Natural killer cell (primary cell): ENCODE results near the gene MYO7B. TPM values are rescaled to one million over a fixed set of nuclear protein-coding genes. Genes with fewer than 3 reads are reported as not detected.

ENCODE experiments used
- ATAC-seq, 3 donors: fragments of 150-1000 bp in 2 of 3; fragments of 200-7000 bp in 1 of 3; cut with Tn5 transposase; 1 replicate in 1 of 3; 2 replicates in 2 of 3; pipeline ENCODE4 v1.10.0; 2021; ENCODE audit warnings: mild to moderate bottlenecking in 2 of 3, moderate library complexity in 2 of 3
- DNase-seq, 2 donors: peaks; one replicate each; pipeline versions ENCODE4 v3.0.0 to v3.0.0-alpha.2; 2013 to 2021; ENCODE audit warnings: mixed read lengths in 1 of 2
- H3K27ac ChIP-seq: one replicate; pipeline ENCODE4 v1.5.1; 2013; ENCODE audit warnings: mild to moderate bottlenecking, low read length
- H3K27me3 ChIP-seq: one replicate; pipeline ENCODE4 v1.6.1; 2013; ENCODE audit warnings: low read length; ENCODE audit not compliant: control insufficient read depth, insufficient read depth
- H3K36me3 ChIP-seq: one replicate; pipeline ENCODE4 v1.6.1; 2013; ENCODE audit warnings: low read length; ENCODE audit not compliant: control insufficient read depth, insufficient read depth
- H3K4me1 ChIP-seq: one replicate; pipeline ENCODE4 v1.6.1; 2013; ENCODE audit warnings: low read length; ENCODE audit not compliant: control insufficient read depth, insufficient read depth
- H3K4me3 ChIP-seq: one replicate; pipeline ENCODE4 v1.5.1; 2013; ENCODE audit warnings: low read length
- H3K9me3 ChIP-seq: one replicate; pipeline ENCODE4 v1.6.1; 2013; ENCODE audit warnings: low read length; ENCODE audit not compliant: control insufficient read depth, insufficient read depth
- H3K27ac Mint-ChIP-seq, 2 donors: one replicate each; pipeline ENCODE4 v1.8.0; 2022; ENCODE audit warnings: mild to moderate bottlenecking in 2 of 2, mixed read lengths in 2 of 2, moderate library complexity in 1 of 2
- H3K27me3 Mint-ChIP-seq, 2 donors: one replicate each; pipeline ENCODE4 v1.8.0; 2022; ENCODE audit warnings: low read depth in 2 of 2, mixed read lengths in 2 of 2
- H3K36me3 Mint-ChIP-seq: one replicate; pipeline ENCODE4 v1.8.0; 2022; ENCODE audit warnings: mixed read lengths
- H3K4me1 Mint-ChIP-seq, 2 donors: one replicate each; pipeline ENCODE4 v1.8.0; 2022; ENCODE audit warnings: mixed read lengths in 2 of 2
- H3K4me3 Mint-ChIP-seq: one replicate; pipeline ENCODE4 v1.8.0; 2022; ENCODE audit warnings: mild to moderate bottlenecking, moderate library complexity, mixed read lengths
- H3K9me3 Mint-ChIP-seq, 2 donors: one replicate each; pipeline ENCODE4 v1.8.0; 2022; ENCODE audit warnings: mixed read lengths in 2 of 2
- WGBS: methylation state at CpG from one replicate; pipeline ENCODE4 v1.1.7; 2013; ENCODE audit warnings: missing lambda C conversion rate; ENCODE audit not compliant: insufficient coverage; 5-methylcytosine and 5-hydroxymethylcytosine counted together
- intact Hi-C: fragments of 100-400 bp; cut with micrococcal nuclease; formaldehyde crosslinking; loops from one replicate; pipeline ENCODE4 v1.14.2; 2022
- total RNA-seq, 4 donors: library from RNA; stranded (reverse); fragments of 120-200 nt in 1 of 4; gene quantifications; one replicate each; pipeline versions ENCODE4 v1.2.3 to v1.2.4, GENCODE V29; 2013 to 2022
- TF ChIP-seq, protein P1 (sequence below): fragments of 200-600 bp; IDR thresholded peaks from one replicate; pipeline ENCODE4 v1.8.0; 2022; ENCODE audit warnings: antibody characterized with exemption

Gene MYO7B
- total RNA-seq, 3 donors from 2014 or later (not counting 1 experiment from before 2014, with no cell fraction given): 0.14 to 0.45 (median 0.25) TPM

GRCh38 chr2:127597984-127598380 is 62.5 kb downstream of the MYO7B start:
- no peak for ATAC-seq
- TF ChIP-seq, protein P1, sequence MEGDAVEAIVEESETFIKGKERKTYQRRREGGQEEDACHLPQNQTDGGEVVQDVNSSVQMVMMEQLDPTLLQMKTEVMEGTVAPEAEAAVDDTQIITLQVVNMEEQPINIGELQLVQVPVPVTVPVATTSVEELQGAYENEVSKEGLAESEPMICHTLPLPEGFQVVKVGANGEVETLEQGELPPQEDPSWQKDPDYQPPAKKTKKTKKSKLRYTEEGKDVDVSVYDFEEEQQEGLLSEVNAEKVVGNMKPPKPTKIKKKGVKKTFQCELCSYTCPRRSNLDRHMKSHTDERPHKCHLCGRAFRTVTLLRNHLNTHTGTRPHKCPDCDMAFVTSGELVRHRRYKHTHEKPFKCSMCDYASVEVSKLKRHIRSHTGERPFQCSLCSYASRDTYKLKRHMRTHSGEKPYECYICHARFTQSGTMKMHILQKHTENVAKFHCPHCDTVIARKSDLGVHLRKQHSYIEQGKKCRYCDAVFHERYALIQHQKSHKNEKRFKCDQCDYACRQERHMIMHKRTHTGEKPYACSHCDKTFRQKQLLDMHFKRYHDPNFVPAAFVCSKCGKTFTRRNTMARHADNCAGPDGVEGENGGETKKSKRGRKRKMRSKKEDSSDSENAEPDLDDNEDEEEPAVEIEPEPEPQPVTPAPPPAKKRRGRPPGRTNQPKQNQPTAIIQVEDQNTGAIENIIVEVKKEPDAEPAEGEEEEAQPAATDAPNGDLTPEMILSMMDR: no peak
- intact Hi-C loops: no loop called here

GRCh38 chr2:127598711-127599110 is 63.2 kb downstream of the MYO7B start:
- Mint-ChIP-seq H3K27ac (no peak overlapping the region), H3K4me3 (no peak overlapping the region), H3K9me3 (no peaks in the 10 kb centered on the region), H3K4me1 (no peaks in the 10 kb centered on the region), H3K27me3 (peaks cover 4 to 7% of the 10 kb centered on the region in 2 donors), H3K36me3 (no peaks in the 10 kb centered on the region)
- TF ChIP-seq, protein P1: no peak
- no peak overlapping the region for H3K4me3 ChIP-seq
- no peaks in the 10 kb centered on the region for H3K9me3 ChIP-seq
- ATAC-seq (no peak), DNase-seq (no peak)
- H3K27me3 ChIP-seq: no peaks in the 10 kb centered on the region
- H3K4me1 ChIP-seq: no peaks in the 10 kb centered on the region
- H3K36me3 ChIP-seq: no peaks in the 10 kb centered on the region
- H3K27ac ChIP-seq: no peak overlapping the region
- intact Hi-C loops: no loop called here
- WGBS: 83% methylated on average over 1 of the region's 3 CpGs

More at GRCh38 chr2:127597984-127598380, 62.5 kb downstream of the MYO7B start:
- H3K36me3 Mint-ChIP-seq: no peaks in the 10 kb centered on the region
- Histone ChIP-seq H3K36me3 (no peaks in the 10 kb centered on the region), H3K4me1 (no peaks in the 10 kb centered on the region), H3K27me3 (no peaks in the 10 kb centered on the region), H3K9me3 (no peaks in the 10 kb centered on the region), H3K27ac (no peak overlapping the region), H3K4me3 (no peak overlapping the region)
- no peaks in the 10 kb centered on the region for H3K4me1 Mint-ChIP-seq
- peaks cover 4 to 7% of the 10 kb centered on the region in 2 donors for H3K27me3 Mint-ChIP-seq
- 69% methylated on average over 4 of the region's 4 CpGs for WGBS
- no peaks in the 10 kb centered on the region for H3K9me3 Mint-ChIP-seq
- no peak overlapping the region for H3K27ac Mint-ChIP-seq
- no peak overlapping the region for H3K4me3 Mint-ChIP-seq
- no peak for DNase-seq

DNA sequence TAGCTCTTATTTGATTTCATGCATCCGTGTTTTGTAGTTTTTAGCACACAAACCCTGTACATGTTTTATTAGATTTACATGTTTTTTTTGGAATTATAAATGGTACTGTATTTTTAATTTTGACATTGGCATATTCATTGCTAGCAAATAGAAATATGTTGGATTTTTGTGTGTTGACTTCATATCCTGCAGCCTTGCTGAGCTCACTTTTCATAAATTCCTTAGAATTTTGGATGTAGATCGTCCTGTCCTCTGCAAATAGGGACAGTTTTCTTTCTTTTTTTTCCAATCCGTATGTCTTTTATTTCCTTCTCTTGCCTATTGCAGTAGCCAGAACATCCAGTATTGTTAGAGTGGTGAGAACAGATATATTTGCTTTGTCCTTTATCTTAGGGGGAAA is 63.7 kb downstream of the MYO7B start:
- no peaks in the 10 kb centered on the region for H3K27me3 ChIP-seq
- WGBS: 75% methylated on average over 1 of the region's 3 CpGs
- no peak for DNase-seq

GRCh38 chr2:127604986-127605385 is 69.5 kb downstream of the MYO7B start:
- no peak overlapping the region for H3K27ac Mint-ChIP-seq
- Histone ChIP-seq H3K36me3 (no peaks in the 10 kb centered on the region), H3K4me3 (no peak overlapping the region), H3K4me1 (no peaks in the 10 kb centered on the region), H3K27me3 (no peaks in the 10 kb centered on the region), H3K27ac (no peak overlapping the region), H3K9me3 (no peaks in the 10 kb centered on the region)
- H3K4me3 Mint-ChIP-seq: no peak overlapping the region
- intact Hi-C loops: no loop called here
- ATAC-seq: no peak
- no peaks in the 10 kb centered on the region for H3K4me1 Mint-ChIP-seq
- peaks cover 0 to 2% of the 10 kb centered on the region in 2 donors for H3K27me3 Mint-ChIP-seq
- DNase-seq: no peak
- H3K36me3 Mint-ChIP-seq: no peaks in the 10 kb centered on the region
- TF ChIP-seq, protein P1: no peak
- WGBS: 91% methylated on average over 8 of the region's 8 CpGs
- H3K9me3 Mint-ChIP-seq: no peaks in the 10 kb centered on the region

More for the DNA sequence above, 63.7 kb downstream of the MYO7B start:
- Mint-ChIP-seq H3K9me3 (no peaks in the 10 kb centered on the region), H3K4me3 (no peak overlapping the region), H3K27ac (no peak overlapping the region), H3K4me1 (no peaks in the 10 kb centered on the region), H3K36me3 (no peaks in the 10 kb centered on the region), H3K27me3 (peaks cover 4 to 7% of the 10 kb centered on the region in 2 donors)
- TF ChIP-seq, protein P1: no peak
- ATAC-seq: no peak
- no peak overlapping the region for H3K27ac ChIP-seq
- no peak overlapping the region for H3K4me3 ChIP-seq
- intact Hi-C loops: no loop called here
- H3K36me3 ChIP-seq: no peaks in the 10 kb centered on the region
- H3K9me3 ChIP-seq: no peaks in the 10 kb centered on the region
- H3K4me1 ChIP-seq: no peaks in the 10 kb centered on the region
